ENCODE results near the gene ERP29.
A peak's percentile ranks its signal among the peaks of the same experiment; 100 is the strongest.
"Not testable (repeated sequence)": the region's sequence is repeated elsewhere in the genome, so short reads cannot be mapped to it uniquely, and the experiment has no call there.

Gene ERP29

DNA sequence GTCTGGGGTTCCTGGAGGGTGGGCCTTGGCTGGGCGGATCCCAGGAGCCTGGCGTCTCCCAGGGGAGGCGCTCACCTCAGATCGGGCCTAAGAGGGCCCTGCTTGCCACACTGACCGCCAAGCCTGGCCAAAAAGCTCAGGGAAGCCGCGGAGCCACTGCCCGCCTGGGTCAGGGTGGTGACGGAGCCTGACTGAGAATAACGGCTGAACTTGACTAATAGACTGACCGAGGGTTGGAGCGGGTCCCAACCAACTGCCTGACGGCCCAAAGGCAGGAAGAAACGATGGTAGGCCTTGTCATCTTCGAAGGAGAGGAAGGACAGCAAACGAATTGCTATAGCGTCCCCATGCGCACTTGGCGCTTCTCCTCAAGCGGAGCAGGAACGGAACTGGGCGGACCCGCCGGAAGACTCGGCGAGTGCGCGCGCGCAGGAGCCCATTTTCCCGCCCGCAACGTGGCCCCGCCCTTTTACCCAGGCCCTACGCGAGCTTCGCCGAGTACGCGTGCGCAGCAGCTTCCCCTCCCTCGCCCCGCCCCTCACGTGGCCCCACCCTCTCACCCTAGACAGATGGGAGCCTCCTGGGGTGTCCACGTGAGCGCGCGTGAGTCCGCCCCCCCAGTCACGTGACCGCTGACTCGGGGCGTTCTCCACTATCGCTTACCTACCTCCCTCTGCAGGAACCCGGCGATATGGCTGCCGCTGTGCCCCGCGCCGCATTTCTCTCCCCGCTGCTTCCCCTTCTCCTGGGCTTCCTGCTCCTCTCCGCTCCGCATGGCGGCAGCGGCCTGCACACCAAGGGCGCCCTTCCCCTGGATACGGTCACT is at the start of gene ERP29, which contains the start of gene TMEM116:
ERP29 (plus strand) TSS at position 652 of the 826 bp plus-strand sequence; CDS start at position 692, 40 bp downstream.
TMEM116 (minus strand) TSS at position 391 of the 826 bp plus-strand sequence. CDS start 7,895 bp downstream, outside the sequence.
- peak; percentile 100 for DNase-seq (ENCODE audit: low read depth in 2 of 2)

GRCh38 chr12:111964935-111965334 is 48.3 kb upstream of the ERP29 start:
- no peak for DNase-seq (ENCODE audit: low read depth in 2 of 2)

- DNase-seq (ENCODE audit: low read depth in 2 of 2), result no peak
Measured at GRCh38 chr12:111971800-111972199, 41.4 kb upstream of the ERP29 start.

- no peak for DNase-seq (ENCODE audit: low read depth in 2 of 2)
Measured at GRCh38 chr12:111975161-111975931, 37.9 kb upstream of the ERP29 start.

DNA sequence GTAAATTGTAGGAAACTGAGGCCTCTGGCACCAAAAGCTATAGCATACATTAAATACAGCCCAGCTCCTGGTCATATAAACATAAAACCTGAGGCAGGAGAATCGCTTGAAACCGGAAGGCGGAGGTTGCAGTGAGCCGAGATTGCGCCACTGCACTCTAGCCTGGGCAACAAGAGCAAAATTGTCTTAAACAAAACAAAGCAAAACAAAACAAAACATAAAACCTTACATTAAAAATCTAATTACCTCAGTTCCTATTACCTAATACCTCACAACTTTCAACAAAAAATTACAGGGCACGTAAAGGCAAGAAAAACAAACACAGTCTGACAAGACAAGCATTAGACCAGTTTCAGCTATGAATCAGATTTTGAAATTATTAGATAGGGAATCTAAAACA is 36.9 kb upstream of the ERP29 start:
- DNase-seq (ENCODE audit: low read depth in 2 of 2), result no peak

DNA sequence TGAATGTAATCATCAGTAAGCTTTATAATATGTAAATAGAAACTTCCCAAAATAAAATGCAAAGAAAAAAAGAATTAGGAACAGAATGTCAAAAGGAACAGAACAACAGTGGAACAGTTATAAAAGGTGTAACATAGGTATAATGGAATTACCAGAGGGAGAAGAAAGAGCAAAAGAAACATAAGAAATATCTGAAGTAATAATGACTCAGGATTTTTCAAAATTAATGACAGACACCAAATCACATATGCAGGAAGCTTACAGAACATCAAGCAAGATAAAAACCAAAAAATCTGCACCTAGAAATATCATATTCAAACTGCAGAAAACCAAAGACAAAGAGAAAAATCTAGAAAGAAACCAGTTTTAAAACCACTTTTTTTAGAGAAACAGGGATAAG is 36.4 kb upstream of the ERP29 start:
- DNase-seq (ENCODE audit: low read depth in 2 of 2), result no peak

- DNase-seq (ENCODE audit: low read depth in 2 of 2), result no peak
Measured at GRCh38 chr12:111978545-111978944, 34.7 kb upstream of the ERP29 start.

GRCh38 chr12:111980598-111980997 is 32.6 kb upstream of the ERP29 start:
- no peak for DNase-seq (ENCODE audit: low read depth in 2 of 2)

GRCh38 chr12:111981987-111982386 is 31.2 kb upstream of the ERP29 start:
- no peak for DNase-seq (ENCODE audit: low read depth in 2 of 2)

DNA sequence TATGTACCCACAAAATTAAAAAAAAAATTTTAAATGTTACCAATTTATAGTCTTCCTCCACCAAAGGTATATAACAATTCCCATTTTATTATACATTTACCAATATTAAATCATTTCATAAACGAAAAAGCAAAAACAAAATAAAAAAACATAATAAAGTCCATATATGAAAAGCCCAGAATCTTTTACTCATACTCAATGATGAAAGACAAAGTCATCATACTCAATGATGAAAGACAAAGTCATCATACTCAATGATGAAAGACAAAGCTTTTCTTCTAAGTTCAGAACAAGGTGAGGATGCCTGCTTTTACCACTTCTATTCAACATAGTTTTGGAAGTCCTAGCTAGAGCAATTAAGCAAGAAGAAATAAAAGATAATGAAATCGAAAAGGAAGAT is 28.4 kb upstream of the ERP29 start:
- DNase-seq (ENCODE audit: low read depth in 2 of 2), result no peak

DNA sequence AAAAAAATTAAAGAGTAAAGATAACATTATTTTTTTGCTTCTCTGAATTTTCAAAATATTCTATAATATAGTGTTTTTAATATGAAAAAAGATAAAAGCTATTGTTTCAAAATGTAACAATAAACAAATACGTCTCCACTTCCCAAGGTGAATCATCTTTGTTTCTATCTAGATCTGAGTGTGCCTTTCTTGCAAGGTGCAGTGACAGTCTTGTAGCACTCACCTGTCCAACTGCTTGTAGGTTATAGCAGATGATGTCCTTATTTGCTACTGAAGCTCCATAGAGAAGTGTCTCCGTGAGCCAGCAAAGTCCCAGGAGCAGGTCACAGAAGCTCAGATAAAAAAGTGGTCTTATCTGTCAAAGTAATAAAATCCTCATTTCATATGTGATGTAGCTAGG is 21.7 kb upstream of the ERP29 start:
- DNase-seq (ENCODE audit: low read depth in 2 of 2), result no peak

DNA sequence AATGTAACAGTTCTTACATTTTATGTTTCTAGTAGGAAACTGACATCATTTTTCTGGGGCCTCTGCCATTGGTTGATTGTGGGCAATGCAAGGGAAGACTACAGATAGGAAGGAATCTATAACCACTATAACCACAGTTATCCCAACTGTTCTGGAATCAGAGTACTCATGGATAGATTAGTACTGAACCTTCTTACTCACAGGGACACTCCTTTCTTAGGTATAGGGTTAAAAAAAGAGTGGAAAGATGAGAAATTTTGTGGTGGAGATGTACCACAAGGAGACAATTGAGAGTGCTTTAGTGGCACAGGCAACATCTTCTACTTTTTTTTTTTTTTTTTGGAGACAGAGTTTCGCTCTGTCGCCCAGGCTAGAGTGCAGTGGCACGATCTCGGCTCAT is 21.3 kb upstream of the ERP29 start:
- no peak for DNase-seq (ENCODE audit: low read depth in 2 of 2)

DNA sequence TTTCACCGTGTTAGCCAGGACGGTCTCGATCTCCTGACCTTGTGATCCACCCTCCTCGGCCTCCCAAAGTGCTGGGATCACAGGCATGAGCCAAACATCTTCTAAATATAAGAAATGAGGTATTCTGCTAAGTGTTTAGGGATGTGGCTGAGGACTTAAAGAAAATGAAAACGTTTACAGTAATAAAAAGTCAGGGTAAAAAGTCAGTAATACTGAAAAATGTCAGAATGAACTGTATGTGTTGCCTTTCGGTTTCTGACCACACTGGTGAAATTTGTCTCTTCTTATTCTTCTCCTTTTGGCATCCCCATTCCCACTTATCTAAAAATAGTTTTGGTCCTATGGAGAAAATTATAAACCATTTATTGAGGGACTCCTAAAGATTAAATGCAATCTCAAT is 20.8 kb upstream of the ERP29 start:
- no peak for DNase-seq (ENCODE audit: low read depth in 2 of 2)

GRCh38 chr12:111993292-111994150 is 19.7 kb upstream of the ERP29 start:
- no peak for DNase-seq (ENCODE audit: low read depth in 2 of 2)

GRCh38 chr12:111994211-111995111 is 18.8 kb upstream of the ERP29 start:
- DNase-seq (ENCODE audit: low read depth in 2 of 2), result not testable (repeated sequence)

- no peak for DNase-seq (ENCODE audit: low read depth in 2 of 2)
Measured at GRCh38 chr12:111995782-111996480, 17.3 kb upstream of the ERP29 start.

DNA sequence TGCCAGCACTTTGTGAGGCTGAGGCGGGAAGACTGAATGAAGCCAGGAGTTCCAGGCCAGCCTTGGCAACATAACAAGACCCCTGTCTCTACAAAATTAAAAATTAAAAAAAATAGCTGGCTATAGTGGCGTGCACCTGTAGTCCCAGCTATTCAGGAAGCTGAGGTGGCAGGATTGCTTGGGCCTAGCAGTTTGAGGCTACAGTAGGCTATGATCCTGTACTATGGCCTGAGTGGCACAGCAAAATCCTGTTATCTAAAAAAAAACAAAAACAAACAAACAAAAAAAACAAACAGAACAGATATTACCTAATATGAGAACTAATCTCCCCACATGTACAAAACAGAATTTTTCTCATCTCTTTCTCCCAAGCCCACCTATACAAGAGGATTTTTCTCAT is 15.9 kb upstream of the ERP29 start:
- no peak for DNase-seq (ENCODE audit: low read depth in 2 of 2)

DNA sequence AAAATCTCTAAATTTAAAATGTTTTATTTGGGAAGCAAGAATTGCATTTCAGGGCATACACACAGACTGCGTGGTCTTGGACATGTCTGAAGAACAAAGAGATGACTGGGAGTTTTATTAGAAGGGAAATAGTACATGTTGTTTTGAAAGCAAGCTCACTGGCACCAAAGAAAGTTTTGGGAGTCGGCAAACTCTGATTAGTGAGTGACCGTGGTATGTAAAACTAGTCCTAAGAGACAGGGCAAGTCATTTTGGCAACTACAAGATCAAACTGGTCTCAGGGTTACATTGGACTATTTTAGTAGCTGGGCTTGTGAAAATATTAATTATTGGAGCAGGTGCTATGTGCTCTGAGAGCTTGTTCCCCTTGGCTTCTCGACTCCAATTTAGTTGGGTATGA is 15.2 kb upstream of the ERP29 start:
- DNase-seq (ENCODE audit: low read depth in 2 of 2), result no peak

DNA sequence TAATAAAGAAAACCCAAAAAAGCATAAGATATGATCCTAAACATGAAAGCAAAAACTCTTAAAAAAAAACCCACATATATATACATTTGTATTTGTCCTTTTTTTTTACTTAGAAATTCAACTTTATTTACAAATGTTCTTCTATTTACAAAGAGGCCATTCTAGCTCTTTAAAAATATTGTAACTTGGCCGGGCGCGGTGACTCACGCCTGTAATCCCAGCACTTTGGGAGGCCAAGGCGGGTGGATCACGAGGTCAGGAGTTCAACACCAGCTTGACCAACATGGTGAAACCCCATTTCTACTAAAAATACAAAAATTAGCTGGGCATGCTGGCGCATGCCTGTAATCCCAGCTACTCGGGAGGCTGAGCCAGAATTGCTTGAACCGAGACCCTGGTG is 14.1 kb upstream of the ERP29 start:
- DNase-seq (ENCODE audit: low read depth in 2 of 2), result not testable (repeated sequence)

- DNase-seq (ENCODE audit: low read depth in 2 of 2), result no peak
Measured at GRCh38 chr12:112000820-112001219, 12.4 kb upstream of the ERP29 start.
